CD14-positive monocyte (primary cell): ENCODE data around the gene NXPH4. TPM values are rescaled to one million over a fixed set of nuclear protein-coding genes. Genes with fewer than 3 reads are reported as not detected.
A peak's percentile ranks its signal among the peaks of the same experiment; 100 is the strongest.

Experiments
- DNase-seq, 3 donors: peaks; one replicate each; pipeline ENCODE4 v3.0.0-alpha.2; 2011 to 2022
- H2AFZ ChIP-seq: 2 replicates; pipeline ENCODE4 v1.6.0; 2012; ENCODE audit warnings: mild to moderate bottlenecking, low read depth, low read length, inconsistent platforms; ENCODE audit not compliant: insufficient read depth, poor library complexity, severe bottlenecking
- H3K27ac ChIP-seq, 2 donors: 1 replicate in 1 of 2; 2 replicates in 1 of 2; pipeline ENCODE4 v1.5.1; 2012 to 2013; ENCODE audit warnings: low read length in 2 of 2, control low read depth in 1 of 2, inconsistent platforms in 1 of 2, low read depth in 1 of 2, mild to moderate bottlenecking in 1 of 2
- H3K27me3 ChIP-seq, 2 donors: one replicate each; pipeline versions ENCODE4 v1.6.0 to v1.6.1; 2011 to 2013; ENCODE audit warnings: low read length in 2 of 2; ENCODE audit not compliant: control insufficient read depth in 2 of 2, insufficient read depth in 2 of 2
- H3K36me3 ChIP-seq, 2 donors: replicated peaks in 1 of 2; 1 replicate in 1 of 2; 2 replicates in 1 of 2; pipeline versions ENCODE4 v1.5.1 to v1.6.1; 2012 to 2013; ENCODE audit warnings: low read length in 2 of 2, control low read depth in 1 of 2, inconsistent platforms in 1 of 2, mild to moderate bottlenecking in 1 of 2; ENCODE audit not compliant: insufficient read depth in 2 of 2, control insufficient read depth in 1 of 2
- H3K4me1 ChIP-seq, 2 donors: 1 replicate in 1 of 2; 2 replicates in 1 of 2; pipeline versions ENCODE4 v1.5.1 to v1.6.1; 2012 to 2013; ENCODE audit warnings: low read length in 2 of 2, control low read depth in 1 of 2, inconsistent platforms in 1 of 2, mild to moderate bottlenecking in 1 of 2, moderate library complexity in 1 of 2; ENCODE audit not compliant: insufficient read depth in 2 of 2, control insufficient read depth in 1 of 2
- H3K4me2 ChIP-seq: replicated peaks from 2 replicates; pipeline ENCODE3; 2012; ENCODE audit warnings: low read length, moderate library complexity, mild to moderate bottlenecking; ENCODE audit not compliant: poor library complexity, severe bottlenecking; ENCODE audit errors: extremely low read depth
- H3K4me3 ChIP-seq, 3 experiments: fragments of 200-600 bp in 1 of 3; sonication (generic) in 1 of 3; replicated peaks in 1 of 3; 1 replicate in 2 of 3; 2 replicates in 1 of 3; pipeline ENCODE4 v1.5.1; 2011 to 2013; ENCODE audit warnings: low read length in 3 of 3, mild to moderate bottlenecking in 3 of 3, control low read depth in 2 of 3, low read depth in 2 of 3, inconsistent platforms in 1 of 3, moderate library complexity in 1 of 3
- H3K79me2 ChIP-seq: 2 replicates; pipeline ENCODE4 v1.6.0; 2012; ENCODE audit warnings: mild to moderate bottlenecking, control low read depth, inconsistent platforms, low read length, moderate library complexity; ENCODE audit not compliant: insufficient read depth
- H3K9ac ChIP-seq: 2 replicates; pipeline ENCODE4 v1.6.0; 2017; ENCODE audit warnings: low read length, mild to moderate bottlenecking; ENCODE audit not compliant: insufficient read depth, poor library complexity, severe bottlenecking
- H3K9me3 ChIP-seq, 2 donors: replicated peaks in 1 of 2; 1 replicate in 1 of 2; 2 replicates in 1 of 2; pipeline versions ENCODE4 v1.5.1 to v1.6.1; 2012 to 2013; ENCODE audit warnings: low read length in 2 of 2, control low read depth in 1 of 2; ENCODE audit not compliant: control insufficient read depth in 1 of 2, insufficient read depth in 1 of 2
- H4K20me1 ChIP-seq: 2 replicates; pipeline ENCODE4 v1.6.0; 2012; ENCODE audit warnings: mild to moderate bottlenecking, low read length, control low read depth, moderate library complexity; ENCODE audit not compliant: insufficient read depth
- H3K27ac Mint-ChIP-seq, 7 donors: one replicate each; pipeline ENCODE4 v1.8.0; 2020; ENCODE audit warnings: mild to moderate bottlenecking in 7 of 7, mixed read lengths in 7 of 7, moderate library complexity in 6 of 7, inconsistent platforms in 2 of 7
- H3K27me3 Mint-ChIP-seq, 3 donors: one replicate each; pipeline ENCODE4 v1.8.0; 2021 to 2022; ENCODE audit warnings: low read depth in 3 of 3, mild to moderate bottlenecking in 3 of 3, mixed read lengths in 3 of 3, moderate library complexity in 3 of 3, inconsistent platforms in 1 of 3
- H3K36me3 Mint-ChIP-seq, 2 donors: one replicate each; pipeline ENCODE4 v1.8.0; 2020; ENCODE audit warnings: mixed read lengths in 2 of 2, inconsistent platforms in 1 of 2, mild to moderate bottlenecking in 1 of 2
- H3K4me1 Mint-ChIP-seq: one replicate; pipeline ENCODE4 v1.8.0; 2020; ENCODE audit warnings: mild to moderate bottlenecking, mixed read lengths
- H3K4me3 Mint-ChIP-seq, 2 donors: one replicate each; pipeline ENCODE4 v1.8.0; 2020; ENCODE audit warnings: mild to moderate bottlenecking in 2 of 2, mixed read lengths in 2 of 2, moderate library complexity in 1 of 2
- H3K9me3 Mint-ChIP-seq, 7 donors: one replicate each; pipeline ENCODE4 v1.8.0; 2020 to 2022; ENCODE audit warnings: mixed read lengths in 7 of 7, mild to moderate bottlenecking in 6 of 7, moderate library complexity in 6 of 7, inconsistent platforms in 2 of 7
- CTCF ChIP-seq: fragments of 200-600 bp; IDR thresholded peaks from one replicate; pipeline ENCODE4 v1.8.0; 2022; ENCODE audit warnings: antibody characterized with exemption, mild to moderate bottlenecking
- WGBS: methylation state at CpG from one replicate; pipeline ENCODE4 v1.1.5; 2013; ENCODE audit warnings: missing lambda C conversion rate; ENCODE audit not compliant: insufficient coverage; 5-methylcytosine and 5-hydroxymethylcytosine counted together
- intact Hi-C, 2 donors: fragments of 100-400 bp; cut with micrococcal nuclease; formaldehyde crosslinking; loops; one replicate each; pipeline versions ENCODE4 v1.15.0 to v1.15.1; 2023
- polyA minus RNA-seq: library from RNA; depleted of rRNA, polyadenylated mRNA; stranded (reverse); fragments of >200 nt; gene quantifications from 2 replicates; pipeline ENCODE4 v1.2.3, GENCODE V29; 2012
- polyA plus RNA-seq, 3 donors: library from polyadenylated mRNA; depleted of rRNA in 1 of 3; unstranded in 2 of 3; stranded (reverse) in 1 of 3; fragments of 300-500 nt in 2 of 3; fragments of >200 nt in 1 of 3; fragmentation: Illumina TruSeq in 2 of 3; gene quantifications; 1 replicate in 2 of 3; 2 replicates in 1 of 3; pipeline ENCODE4 v1.2.3, GENCODE V29; 2012 to 2021
- total RNA-seq, 12 experiments: library from RNA in 1 of 12; stranded (reverse) in 1 of 12; fragments of 120-200 nt in 1 of 12; gene quantifications; one replicate each; pipeline ENCODE4 v1.2.4 and lab custom pipeline; 2013 to 2026; ENCODE audit warnings: mixed read lengths in 6 of 12, inconsistent platforms in 1 of 12

Gene NXPH4
- 0.06 TPM for total RNA-seq (2013)
- polyA plus RNA-seq (not detected), polyA minus RNA-seq (not detected in 2 replicates), total RNA-seq (lab: John Stamatoyannopoulos, UW) (0 to 4.0 (median 0.05) reads per million in 11 experiments)

- H3K4me1 ChIP-seq, result peaks cover 26 to 41% of the 10 kb centered on the region in 2 donors
- Mint-ChIP-seq H3K4me1 (peaks cover 33% of the 10 kb centered on the region), H3K4me3 (peak within 1 kb of the TSS; percentile 53 to 90), H3K9me3 (peaks cover 0 to 22% (median 11%) of the 10 kb centered on the region in 7 donors), H3K27me3 (peaks cover 69 to 78% (median 75%) of the 10 kb centered on the region in 3 donors), H3K27ac (peak within 1 kb of the TSS in 3 of 7 donors; percentile 30 to 66 (median 49)), H3K36me3 (peaks cover 23 to 41% of the 10 kb centered on the region in 2 donors)
- H3K9me3 ChIP-seq, result peaks cover 0 to 31% of the 10 kb centered on the region in 2 donors
- DNase-seq, result no peak
- no peak within 1 kb of the TSS for H2AFZ ChIP-seq
- H3K4me3 ChIP-seq, result peak within 1 kb of the TSS in 1 of 3 experiments; percentile 59
- no peak within 1 kb of the TSS for H3K9ac ChIP-seq
- no peak within 1 kb of the TSS for H3K27ac ChIP-seq
- no peaks in the 10 kb centered on the region for H3K79me2 ChIP-seq
- H3K36me3 ChIP-seq, result peaks cover 16 to 21% of the 10 kb centered on the region in 2 donors
- H4K20me1 ChIP-seq, result peaks cover 49% of the 10 kb centered on the region
- intact Hi-C loops, result no loop called here
- no peak for TF ChIP-seq CTCF
- H3K4me2 ChIP-seq, result peak within 1 kb of the TSS; percentile 68
- peaks cover 65 to 76% of the 10 kb centered on the region in 2 donors for H3K27me3 ChIP-seq
- WGBS, result under 1% methylated on average over 89 of the region's 102 CpGs
These were observed at the start of gene NXPH4 for GRCh38 chr12:57216014-57216911. NXPH4 (plus strand) TSS chr12:57216794; CDS start chr12:57216970, 176 bp downstream.

- Histone ChIP-seq H3K27me3 (no peaks in the 10 kb centered on the region), H3K27ac (no peak overlapping the region), H3K36me3 (peaks cover 92 to 99% of the 10 kb centered on the region in 2 donors), H3K9ac (no peak overlapping the region), H3K4me2 (no peak overlapping the region), H3K4me1 (peaks cover 14 to 23% of the 10 kb centered on the region in 2 donors), H4K20me1 (peaks cover 92% of the 10 kb centered on the region), H3K4me3 (no peak overlapping the region), H3K9me3 (no peaks in the 10 kb centered on the region), H3K79me2 (no peaks in the 10 kb centered on the region), H2AFZ (no peak overlapping the region)
- peak in 1 of 3 donors; percentile 63 for DNase-seq
- H3K4me1 Mint-ChIP-seq, result peaks cover 40% of the 10 kb centered on the region
- H3K27me3 Mint-ChIP-seq, result peaks cover 2 to 6% (median 3%) of the 10 kb centered on the region in 3 donors
- no peak overlapping the region for H3K27ac Mint-ChIP-seq
- WGBS, result 51% methylated on average over 2 of the region's 10 CpGs
- no peak for TF ChIP-seq CTCF
- intact Hi-C loops, result no loop called here
- H3K4me3 Mint-ChIP-seq, result no peak overlapping the region
- peaks cover 0 to 4% (median 0%) of the 10 kb centered on the region in 7 donors for H3K9me3 Mint-ChIP-seq
- peaks cover 92 to 97% of the 10 kb centered on the region in 2 donors for H3K36me3 Mint-ChIP-seq
These were observed 49.6 kb upstream of the NXPH4 start for GRCh38 chr12:57166971-57167371.
